Measurements from ENCODE around the gene CKM. TPM values are rescaled to one million over a fixed set of nuclear protein-coding genes. Genes with fewer than 3 reads are reported as not detected.

The CKM gene
- total RNA-seq, 1 experiment from 2014 or later, result not detected

DNA sequence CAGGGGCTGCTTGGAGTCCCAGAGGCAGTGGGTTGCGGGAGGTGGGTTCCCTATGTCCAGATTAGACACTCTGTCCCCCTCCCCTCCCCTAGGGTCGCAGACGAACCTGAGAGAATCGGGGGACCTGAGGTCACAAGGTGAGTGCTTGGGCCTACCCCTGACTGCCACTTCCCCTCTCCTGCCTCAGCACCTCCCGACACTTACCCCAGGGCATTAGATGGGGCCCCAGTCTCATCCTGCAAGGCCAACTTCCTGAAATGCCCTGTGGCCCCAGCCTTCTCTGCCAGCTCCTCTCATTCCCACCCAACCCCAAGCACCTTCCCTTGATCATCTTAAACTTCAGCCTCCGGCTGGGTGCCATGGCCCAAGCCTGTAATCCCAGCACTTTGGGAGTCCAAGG is 23.0 kb downstream of the CKM start:
- peaks cover 31% of the 10 kb centered on the region for H3K36me3 Mint-ChIP-seq (ENCODE audit: insufficient read depth, unreplicated experiment)
- no peaks in the 10 kb centered on the region for H3K4me1 Mint-ChIP-seq (ENCODE audit: low read depth, unreplicated experiment)
- intact Hi-C loops (cut with micrococcal nuclease; ENCODE audit: unreplicated experiment), result no loop called here
- BruUV-seq (replicated peaks), result no TSS peak
- no peaks in the 10 kb centered on the region for H3K9me3 Mint-ChIP-seq (ENCODE audit: low read depth, unreplicated experiment)
- DNase-seq, result no peak
- CTCF ChIA-PET, result no interaction called here
- peaks cover 11% of the 10 kb centered on the region for H3K27me3 Mint-ChIP-seq (ENCODE audit: unreplicated experiment)
- TF ChIP-seq, protein P1, sequence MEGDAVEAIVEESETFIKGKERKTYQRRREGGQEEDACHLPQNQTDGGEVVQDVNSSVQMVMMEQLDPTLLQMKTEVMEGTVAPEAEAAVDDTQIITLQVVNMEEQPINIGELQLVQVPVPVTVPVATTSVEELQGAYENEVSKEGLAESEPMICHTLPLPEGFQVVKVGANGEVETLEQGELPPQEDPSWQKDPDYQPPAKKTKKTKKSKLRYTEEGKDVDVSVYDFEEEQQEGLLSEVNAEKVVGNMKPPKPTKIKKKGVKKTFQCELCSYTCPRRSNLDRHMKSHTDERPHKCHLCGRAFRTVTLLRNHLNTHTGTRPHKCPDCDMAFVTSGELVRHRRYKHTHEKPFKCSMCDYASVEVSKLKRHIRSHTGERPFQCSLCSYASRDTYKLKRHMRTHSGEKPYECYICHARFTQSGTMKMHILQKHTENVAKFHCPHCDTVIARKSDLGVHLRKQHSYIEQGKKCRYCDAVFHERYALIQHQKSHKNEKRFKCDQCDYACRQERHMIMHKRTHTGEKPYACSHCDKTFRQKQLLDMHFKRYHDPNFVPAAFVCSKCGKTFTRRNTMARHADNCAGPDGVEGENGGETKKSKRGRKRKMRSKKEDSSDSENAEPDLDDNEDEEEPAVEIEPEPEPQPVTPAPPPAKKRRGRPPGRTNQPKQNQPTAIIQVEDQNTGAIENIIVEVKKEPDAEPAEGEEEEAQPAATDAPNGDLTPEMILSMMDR (IDR thresholded peaks at IDR 0.05; ENCODE audit: unreplicated experiment), result no peak
- H3K27ac Mint-ChIP-seq (ENCODE audit: unreplicated experiment), result no peak overlapping the region
- H3K4me3 Mint-ChIP-seq (ENCODE audit: low read depth, unreplicated experiment), result no peak overlapping the region

GRCh38 chr19:45298264-45298663 is 24.4 kb downstream of the CKM start:
- peaks cover 38% of the 10 kb centered on the region for H3K36me3 Mint-ChIP-seq (ENCODE audit: insufficient read depth, unreplicated experiment)

GRCh38 chr19:45297674-45298073 is 25.0 kb downstream of the CKM start:
- DNase-seq, result no peak
- Mint-ChIP-seq H3K27ac (ENCODE audit: unreplicated experiment) (no peak overlapping the region), H3K4me1 (ENCODE audit: low read depth, unreplicated experiment) (no peaks in the 10 kb centered on the region), H3K36me3 (ENCODE audit: insufficient read depth, unreplicated experiment) (peaks cover 38% of the 10 kb centered on the region), H3K27me3 (ENCODE audit: unreplicated experiment) (no peaks in the 10 kb centered on the region), H3K4me3 (ENCODE audit: low read depth, unreplicated experiment) (no peak overlapping the region), H3K9me3 (ENCODE audit: low read depth, unreplicated experiment) (no peaks in the 10 kb centered on the region)
- intact Hi-C loops (cut with micrococcal nuclease; ENCODE audit: unreplicated experiment), result no loop called here
- TF ChIP-seq, protein P1 (IDR thresholded peaks at IDR 0.05; ENCODE audit: unreplicated experiment), result no peak
- BruUV-seq (replicated peaks), result no TSS peak
- CTCF ChIA-PET, result no interaction called here

More at GRCh38 chr19:45298264-45298663, 24.4 kb downstream of the CKM start:
- H3K4me3 Mint-ChIP-seq (ENCODE audit: low read depth, unreplicated experiment), result no peak overlapping the region
- DNase-seq, result no peak
- intact Hi-C loops (cut with micrococcal nuclease; ENCODE audit: unreplicated experiment), result no loop called here
- no peak overlapping the region for H3K27ac Mint-ChIP-seq (ENCODE audit: unreplicated experiment)
- BruUV-seq (replicated peaks), result no TSS peak
- H3K9me3 Mint-ChIP-seq (ENCODE audit: low read depth, unreplicated experiment), result no peaks in the 10 kb centered on the region
- no peaks in the 10 kb centered on the region for H3K4me1 Mint-ChIP-seq (ENCODE audit: low read depth, unreplicated experiment)
- TF ChIP-seq, protein P1 (IDR thresholded peaks at IDR 0.05; ENCODE audit: unreplicated experiment), result no peak
- CTCF ChIA-PET, result no interaction called here
- H3K27me3 Mint-ChIP-seq (ENCODE audit: unreplicated experiment), result no peaks in the 10 kb centered on the region

DNA sequence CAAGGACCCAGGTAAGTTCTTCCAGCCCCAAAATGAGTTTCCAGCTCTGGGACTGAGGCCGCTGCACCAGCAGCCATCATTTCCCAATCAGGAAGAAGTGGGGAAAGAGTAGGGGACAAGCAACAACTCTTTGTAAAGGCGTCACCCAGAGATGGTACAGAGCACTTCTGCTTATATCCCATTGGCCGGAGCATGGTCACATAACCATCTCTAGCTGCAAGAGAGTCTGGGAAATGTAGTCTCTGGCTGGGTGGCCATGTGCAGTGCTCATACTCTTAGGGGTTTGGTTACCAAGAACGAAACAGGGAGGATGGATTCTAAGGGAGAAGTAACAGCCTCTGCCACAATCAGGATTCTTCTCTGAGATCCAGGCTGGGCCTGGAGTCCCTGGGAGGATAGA is 26.3 kb downstream of the CKM start:
- CTCF ChIA-PET, result no interaction called here
- TF ChIP-seq, protein P1 (IDR thresholded peaks at IDR 0.05; ENCODE audit: unreplicated experiment), result no peak
- no peaks in the 10 kb centered on the region for H3K27me3 Mint-ChIP-seq (ENCODE audit: unreplicated experiment)

More for the DNA sequence above, 26.3 kb downstream of the CKM start:
- H3K4me3 Mint-ChIP-seq (ENCODE audit: low read depth, unreplicated experiment), result no peak overlapping the region
- H3K4me1 Mint-ChIP-seq (ENCODE audit: low read depth, unreplicated experiment), result no peaks in the 10 kb centered on the region
- H3K27ac Mint-ChIP-seq (ENCODE audit: unreplicated experiment), result no peak overlapping the region
- H3K36me3 Mint-ChIP-seq (ENCODE audit: insufficient read depth, unreplicated experiment), result peaks cover 35% of the 10 kb centered on the region
- intact Hi-C loops (cut with micrococcal nuclease; ENCODE audit: unreplicated experiment), result no loop called here
- no peak for DNase-seq
- H3K9me3 Mint-ChIP-seq (ENCODE audit: low read depth, unreplicated experiment), result no peaks in the 10 kb centered on the region
- BruUV-seq (replicated peaks), result no TSS peak

Data from Calu3 (cell line).